ENCODE data around the gene TFEB. TPM values are rescaled to one million over a fixed set of nuclear protein-coding genes. Genes with fewer than 3 reads are reported as not detected.
A peak's percentile ranks its signal among the peaks of the same experiment; 100 is the strongest.

The TFEB gene
- total RNA-seq, 4 donors from 2014 or later: 24.2 to 46.7 (median 33.1) TPM

GRCh38 chr6:41684311-41685180 lies 50.9 kb downstream of the TFEB start:
- H3K4me1 ChIP-seq: peaks cover 22 to 35% (median 26%) of the 10 kb centered on the region in 4 donors
- no peak overlapping the region for H3K4me3 ChIP-seq
- H3K36me3 ChIP-seq: peaks cover 29 to 55% (median 53%) of the 10 kb centered on the region in 4 donors
- no peaks in the 10 kb centered on the region for H3K9me3 ChIP-seq
- 77% methylated on average over 10 of the region's 25 CpGs for WGBS
- DNase-seq (ENCODE audit: extremely low spot score): no peak
- intact Hi-C loops (cut with DNase I): loop anchor here (10.0 kb wide), 2 partner anchors 220 to 260 kb away; no protein-coding TSS in a partner anchor
- H3K27me3 ChIP-seq: no peaks in the 10 kb centered on the region
- TF ChIP-seq CTCF (IDR thresholded peaks at IDR 0.05) (no peak), POLR2AphosphoS5 (IDR thresholded peaks at IDR 0.05) (no peak), EP300 (IDR thresholded peaks at IDR 0.05) (no peak), POLR2A (IDR thresholded peaks at IDR 0.05; ENCODE audit: low read depth) (no peak)
- H3K27ac ChIP-seq (replicated peaks in 1 of 4): no peak overlapping the region

- H3K4me1 ChIP-seq: peaks cover 18 to 27% (median 22%) of the 10 kb centered on the region in 4 donors
- peak; percentile 29 to 49 for TF ChIP-seq POLR2AphosphoS5 (IDR thresholded peaks at IDR 0.05)
- TF ChIP-seq CTCF (IDR thresholded peaks at IDR 0.05): peak in 2 of 3 experiments; percentile 89 to 94
- TF ChIP-seq POLR2A (IDR thresholded peaks at IDR 0.05; ENCODE audit: low read depth): no peak
- TF ChIP-seq EP300 (IDR thresholded peaks at IDR 0.05): no peak
- intact Hi-C loops (cut with DNase I): loop anchor here (1.0 to 10.0 kb wide), 4 partner anchors 80 to 315 kb away; no protein-coding TSS in a partner anchor
- H3K36me3 ChIP-seq: peaks cover 27 to 47% (median 45%) of the 10 kb centered on the region in 4 donors
- no peaks in the 10 kb centered on the region for H3K27me3 ChIP-seq
- H3K27ac ChIP-seq (replicated peaks in 1 of 4): peak overlapping the region; percentile 56 to 71 (median 62)
- H3K9me3 ChIP-seq: no peaks in the 10 kb centered on the region
- DNase-seq (ENCODE audit: extremely low spot score): peak; percentile 95
- peak overlapping the region; percentile 50 to 62 (median 54) for H3K4me3 ChIP-seq
- 14% methylated on average over 4 of the region's 38 CpGs for WGBS
Observed at GRCh38 chr6:41683523-41684310, 51.7 kb downstream of the TFEB start.

GRCh38 chr6:41683273-41683522 lies 52.2 kb downstream of the TFEB start:
- TF ChIP-seq POLR2A (IDR thresholded peaks at IDR 0.05; ENCODE audit: low read depth): no peak
- no peak for TF ChIP-seq POLR2AphosphoS5 (IDR thresholded peaks at IDR 0.05)
- TF ChIP-seq EP300 (IDR thresholded peaks at IDR 0.05): no peak
- no peak for TF ChIP-seq CTCF (IDR thresholded peaks at IDR 0.05)
- Histone ChIP-seq H3K9me3 (no peaks in the 10 kb centered on the region), H3K27ac (replicated peaks in 1 of 4) (peak overlapping the region; percentile 56 to 71 (median 62)), H3K4me1 (peaks cover 18 to 24% (median 22%) of the 10 kb centered on the region in 4 donors), H3K36me3 (peaks cover 22 to 42% (median 41%) of the 10 kb centered on the region in 4 donors), H3K4me3 (peak overlapping the region; percentile 50 to 62 (median 54)), H3K27me3 (peaks cover 0 to 5% (median 0%) of the 10 kb centered on the region in 4 donors)
- intact Hi-C loops (cut with DNase I): loop anchor here (1.0 to 10.0 kb wide), 4 partner anchors 80 to 314 kb away; no protein-coding TSS in a partner anchor
- no peak for DNase-seq (ENCODE audit: extremely low spot score)
- WGBS: 53% methylated on average over 3 of the region's 18 CpGs

GRCh38 chr6:41682497-41683272 lies 52.7 kb downstream of the TFEB start:
- no peaks in the 10 kb centered on the region for H3K9me3 ChIP-seq
- WGBS: 57% methylated on average over 31 of the region's 31 CpGs
- TF ChIP-seq POLR2AphosphoS5 (IDR thresholded peaks at IDR 0.05) (no peak), POLR2A (IDR thresholded peaks at IDR 0.05; ENCODE audit: low read depth) (no peak), EP300 (IDR thresholded peaks at IDR 0.05) (no peak), CTCF (IDR thresholded peaks at IDR 0.05) (no peak)
- intact Hi-C loops (cut with DNase I): loop anchor here (1.0 to 10.0 kb wide), 4 partner anchors 79 to 314 kb away; no protein-coding TSS in a partner anchor
- H3K4me1 ChIP-seq: peaks cover 18 to 24% (median 22%) of the 10 kb centered on the region in 4 donors
- peaks cover 0 to 10% (median 0%) of the 10 kb centered on the region in 4 donors for H3K27me3 ChIP-seq
- H3K27ac ChIP-seq (replicated peaks in 1 of 4): peak overlapping the region; percentile 56 to 71 (median 62)
- DNase-seq (ENCODE audit: extremely low spot score): no peak
- peak overlapping the region; percentile 50 to 62 (median 54) for H3K4me3 ChIP-seq
- H3K36me3 ChIP-seq: peaks cover 17 to 37% (median 36%) of the 10 kb centered on the region in 4 donors

Data from esophagus muscularis mucosa (tissue), 4 donors.